ENCODE measurements around the gene FERMT2. TPM values are rescaled to one million over a fixed set of nuclear protein-coding genes. Genes with fewer than 3 reads are reported as not detected.

The FERMT2 gene
- total and polyA plus RNA-seq, 3 donors from 2014 or later = 36.8 to 45.7 (median 37.6) TPM

GRCh38 chr14:52825085-52825484, 125.8 kb downstream of the FERMT2 start:
- H3K4me3 ChIP-seq = no peak overlapping the region
- no peak for DNase-seq
- H3K27ac ChIP-seq = no peak overlapping the region
- no peaks in the 10 kb centered on the region for H3K36me3 ChIP-seq (ENCODE audit: low read depth, missing control alignments)
- 75% methylated on average over 4 of the region's 4 CpGs for WGBS, 2 donors
- H3K27me3 ChIP-seq = no peaks in the 10 kb centered on the region
- TF ChIP-seq CTCF (IDR thresholded peaks at IDR 0.05) (no peak), POLR2A (IDR thresholded peaks at IDR 0.05) (no peak)
- no peaks in the 10 kb centered on the region for H3K9me3 ChIP-seq
- intact Hi-C loops (cut with DNase I; ENCODE audit: low total_unique reads) = no loop called here
- H3K4me1 ChIP-seq = no peaks in the 10 kb centered on the region

GRCh38 chr14:52824462-52824861, 126.4 kb downstream of the FERMT2 start:
- Histone ChIP-seq H3K9me3 (no peaks in the 10 kb centered on the region), H3K27me3 (no peaks in the 10 kb centered on the region), H3K27ac (no peak overlapping the region), H3K4me3 (no peak overlapping the region), H3K36me3 (ENCODE audit: low read depth, missing control alignments) (no peaks in the 10 kb centered on the region), H3K4me1 (no peaks in the 10 kb centered on the region)
- WGBS, 2 donors = 66 to 68% methylated on average over 4 of the region's 4 CpGs
- no peak for DNase-seq
- intact Hi-C loops (cut with DNase I; ENCODE audit: low total_unique reads) = loop anchor here (5.0 kb wide), 1 partner anchor 138 kb away; no protein-coding TSS in a partner anchor
- no peak for TF ChIP-seq POLR2A (IDR thresholded peaks at IDR 0.05)
- no peak for TF ChIP-seq CTCF (IDR thresholded peaks at IDR 0.05)

- TF ChIP-seq POLR2A (IDR thresholded peaks at IDR 0.05) = no peak
- TF ChIP-seq CTCF (IDR thresholded peaks at IDR 0.05) = no peak
- Histone ChIP-seq H3K36me3 (ENCODE audit: low read depth, missing control alignments) (no peaks in the 10 kb centered on the region), H3K27me3 (no peaks in the 10 kb centered on the region), H3K27ac (no peak overlapping the region), H3K4me1 (no peaks in the 10 kb centered on the region), H3K9me3 (no peaks in the 10 kb centered on the region), H3K4me3 (no peak overlapping the region)
- intact Hi-C loops (cut with DNase I; ENCODE audit: low total_unique reads) = loop anchor here (5.0 kb wide), 1 partner anchor 140 kb away; no protein-coding TSS in a partner anchor
- DNase-seq = no peak
- WGBS, 2 donors = 80 to 85% methylated on average over 7 of the region's 7 CpGs
Measured at GRCh38 chr14:52821805-52822250, 129.0 kb downstream of the FERMT2 start.

GRCh38 chr14:52808101-52808500, 142.7 kb downstream of the FERMT2 start:
- no peaks in the 10 kb centered on the region for H3K27me3 ChIP-seq
- DNase-seq = no peak
- intact Hi-C loops (cut with DNase I; ENCODE audit: low total_unique reads) = no loop called here
- H3K9me3 ChIP-seq = no peaks in the 10 kb centered on the region
- no peaks in the 10 kb centered on the region for H3K36me3 ChIP-seq (ENCODE audit: low read depth, missing control alignments)
- WGBS, 2 donors = 74 to 93% methylated on average over 1 of the region's 1 CpG
- TF ChIP-seq CTCF (IDR thresholded peaks at IDR 0.05) (no peak), POLR2A (IDR thresholded peaks at IDR 0.05) (no peak)
- H3K27ac ChIP-seq = no peak overlapping the region
- no peak overlapping the region for H3K4me3 ChIP-seq
- H3K4me1 ChIP-seq = no peaks in the 10 kb centered on the region

Other genes starting within 250 kb of the FERMT2 start
- gene PSMC6, start 243.8 kb downstream of the FERMT2 start, total RNA-seq = 10 to 100 TPM; 59.0 to 75.9 TPM
- 45.0 TPM for gene PSMC6, start 243.8 kb downstream of the FERMT2 start, polyA plus RNA-seq (ENCODE audit: insufficient read depth, low read depth, low replicate concordance)
- 10 to 100 TPM; 20.4 to 26.5 TPM for gene STYX, start 220.9 kb downstream of the FERMT2 start, total RNA-seq
- 19.5 TPM for gene STYX, start 220.9 kb downstream of the FERMT2 start, polyA plus RNA-seq (ENCODE audit: insufficient read depth, low read depth, low replicate concordance)
- 10 to 100 TPM; 18.7 to 19.9 TPM for gene GNPNAT1, start 159.4 kb downstream of the FERMT2 start, total RNA-seq
- gene GNPNAT1, start 159.4 kb downstream of the FERMT2 start, polyA plus RNA-seq (ENCODE audit: insufficient read depth, low read depth, low replicate concordance) = 37.6 TPM
- gene DDHD1, start 202.3 kb upstream of the FERMT2 start, total RNA-seq = 10 to 100 TPM; 72.7 to 76.2 TPM
- 41.6 TPM for gene DDHD1, start 202.3 kb upstream of the FERMT2 start, polyA plus RNA-seq (ENCODE audit: insufficient read depth, low read depth, low replicate concordance)

Measured in testis (tissue), 3 donors.